Immature natural killer cell (primary cell): Measurements from ENCODE around the gene ADAMTSL1. TPM values are rescaled to one million over a fixed set of nuclear protein-coding genes. Genes with fewer than 3 reads are reported as not detected.

Source experiments
- DNase-seq, 3 donors: peaks; one replicate each; pipeline ENCODE4 v3.0.0; 2022; ENCODE audit warnings: mixed read lengths in 1 of 3
- H3K27ac Mint-ChIP-seq, 6 donors: one replicate each; pipeline ENCODE4 v1.8.0; 2020; ENCODE audit warnings: mixed read lengths in 6 of 6, mild to moderate bottlenecking in 5 of 6, inconsistent platforms in 4 of 6, moderate library complexity in 3 of 6
- H3K27me3 Mint-ChIP-seq, 3 donors: one replicate each; pipeline ENCODE4 v1.8.0; 2020 to 2021; ENCODE audit warnings: low read depth in 3 of 3, mild to moderate bottlenecking in 3 of 3, mixed read lengths in 3 of 3, moderate library complexity in 3 of 3, inconsistent platforms in 1 of 3
- H3K36me3 Mint-ChIP-seq, 3 donors: one replicate each; pipeline ENCODE4 v1.8.0; 2020; ENCODE audit warnings: mixed read lengths in 3 of 3, inconsistent platforms in 2 of 3, mild to moderate bottlenecking in 2 of 3
- H3K4me1 Mint-ChIP-seq, 2 donors: one replicate each; pipeline ENCODE4 v1.8.0; 2020; ENCODE audit warnings: inconsistent platforms in 2 of 2, mild to moderate bottlenecking in 2 of 2, mixed read lengths in 2 of 2, moderate library complexity in 1 of 2
- H3K4me3 Mint-ChIP-seq, 5 donors: one replicate each; pipeline ENCODE4 v1.8.0; 2020; ENCODE audit warnings: mild to moderate bottlenecking in 5 of 5, mixed read lengths in 5 of 5, inconsistent platforms in 3 of 5, moderate library complexity in 3 of 5
- H3K9me3 Mint-ChIP-seq, 6 donors: one replicate each; pipeline ENCODE4 v1.8.0; 2020; ENCODE audit warnings: mild to moderate bottlenecking in 6 of 6, mixed read lengths in 6 of 6, inconsistent platforms in 4 of 6, moderate library complexity in 3 of 6
- polyA plus RNA-seq, 3 donors: library from polyadenylated mRNA; unstranded; fragments of 300-500 nt; fragmentation: Illumina TruSeq; gene quantifications; one replicate each; pipeline ENCODE4 v1.2.3, GENCODE V29; 2021

The ADAMTSL1 gene
- polyA plus RNA-seq, 3 donors from 2014 or later = not detected

DNA sequence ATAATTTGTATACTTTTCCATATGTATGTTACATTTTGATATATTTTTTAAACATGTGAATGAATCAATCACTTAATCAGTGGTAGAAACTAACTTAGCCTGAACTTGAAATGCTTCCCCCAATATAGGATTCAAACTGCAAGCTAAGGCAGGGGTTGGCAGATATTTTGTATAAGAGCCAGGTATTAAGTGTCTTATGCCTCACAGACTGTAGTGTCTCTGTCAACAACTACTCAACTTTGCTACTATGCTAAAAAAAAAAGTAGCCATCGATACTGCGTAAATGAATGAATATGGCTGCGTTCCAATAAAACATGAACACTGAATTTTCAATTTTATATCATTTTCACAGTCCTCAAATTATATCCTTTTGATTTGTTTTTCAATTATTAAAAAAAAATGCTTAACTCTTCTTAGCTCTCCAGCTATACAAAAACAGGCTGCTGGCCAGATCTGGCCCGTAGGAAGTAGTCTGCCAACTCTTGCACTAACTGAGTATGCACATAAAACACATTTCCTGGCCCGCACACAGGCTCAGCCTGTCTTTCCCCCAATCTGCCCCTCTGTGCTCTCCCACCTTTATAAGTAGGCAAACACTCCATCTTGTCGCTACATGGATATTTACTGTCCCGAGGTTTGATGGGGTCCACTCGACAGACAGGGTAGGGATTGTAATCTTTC is 467.2 kb downstream of the ADAMTSL1 start:
- Mint-ChIP-seq H3K27ac (no peak overlapping the region), H3K4me1 (no peaks in the 10 kb centered on the region), H3K4me3 (no peak overlapping the region), H3K9me3 (no peaks in the 10 kb centered on the region), H3K36me3 (no peaks in the 10 kb centered on the region), H3K27me3 (peaks cover 0 to 8% (median 8%) of the 10 kb centered on the region in 3 donors)
- DNase-seq = no peak

DNA sequence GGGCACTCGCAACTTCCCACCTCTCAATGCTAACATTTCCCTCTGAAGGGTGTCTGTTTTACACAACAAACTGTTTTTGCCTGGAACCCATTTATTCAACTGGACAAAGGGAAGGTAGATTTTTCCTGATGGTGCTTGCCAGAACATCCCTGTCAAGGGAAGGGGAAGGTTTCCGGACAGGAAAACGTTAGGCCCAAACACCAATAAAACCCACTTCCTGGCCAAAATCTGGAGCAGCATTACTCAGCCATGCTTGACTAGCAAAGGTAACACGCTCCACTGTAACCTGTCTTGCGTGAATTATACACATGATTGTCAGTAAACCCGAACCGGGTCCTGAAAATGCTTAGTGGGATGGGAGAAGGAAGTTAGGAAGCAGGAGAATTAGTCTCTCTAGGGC is 468.8 kb downstream of the ADAMTSL1 start:
- peaks cover 3 to 9% (median 5%) of the 10 kb centered on the region in 3 donors for H3K27me3 Mint-ChIP-seq
- no peaks in the 10 kb centered on the region for H3K4me1 Mint-ChIP-seq
- no peak overlapping the region for H3K27ac Mint-ChIP-seq
- H3K36me3 Mint-ChIP-seq = no peaks in the 10 kb centered on the region
- no peaks in the 10 kb centered on the region for H3K9me3 Mint-ChIP-seq
- no peak overlapping the region for H3K4me3 Mint-ChIP-seq
- no peak for DNase-seq

DNA sequence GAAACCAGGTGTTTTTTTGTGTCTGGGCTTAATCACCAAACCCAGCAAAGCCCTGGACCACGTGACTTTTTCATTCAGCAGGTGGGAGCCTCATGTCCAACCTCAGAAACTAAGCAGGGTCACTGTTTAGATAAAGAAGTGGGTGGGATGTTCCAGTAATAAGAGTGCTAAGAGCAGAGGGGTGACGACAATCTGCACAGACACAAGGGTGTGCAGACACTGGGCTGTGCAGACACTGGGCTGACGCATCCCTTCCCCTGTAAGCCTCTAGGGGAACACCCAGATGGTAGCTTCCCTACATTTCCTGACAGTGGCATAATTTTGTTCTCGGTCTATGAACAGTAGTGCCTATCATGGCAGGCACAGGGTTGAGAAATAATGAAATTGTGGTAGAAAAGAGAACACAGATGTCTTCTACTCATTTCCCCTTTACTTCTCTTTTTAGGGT is 474.0 kb downstream of the ADAMTSL1 start:
- H3K36me3 Mint-ChIP-seq = no peaks in the 10 kb centered on the region
- H3K27me3 Mint-ChIP-seq = peaks cover 4 to 5% (median 5%) of the 10 kb centered on the region in 3 donors
- H3K27ac Mint-ChIP-seq = no peak overlapping the region
- H3K9me3 Mint-ChIP-seq = no peaks in the 10 kb centered on the region
- DNase-seq = no peak
- H3K4me1 Mint-ChIP-seq = no peaks in the 10 kb centered on the region
- H3K4me3 Mint-ChIP-seq = no peak overlapping the region

DNA sequence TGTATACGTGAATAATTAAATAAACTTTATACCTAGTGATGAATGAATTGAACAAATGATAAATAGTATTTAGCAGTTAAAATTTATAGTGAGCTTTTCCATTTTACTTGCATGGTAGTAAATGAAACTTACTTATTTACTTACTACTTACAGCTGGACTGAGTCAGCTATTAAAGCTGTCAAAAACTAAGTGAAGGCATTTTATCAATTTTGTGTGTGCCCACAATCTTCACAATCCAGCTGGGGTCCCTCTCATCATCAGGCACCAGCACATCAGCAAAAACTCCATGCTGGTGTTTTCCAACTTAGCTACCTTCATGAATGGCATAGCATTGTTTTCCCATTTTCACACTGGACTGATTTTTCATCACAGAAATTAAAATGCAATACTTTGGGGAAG is 478.0 kb downstream of the ADAMTSL1 start:
- Mint-ChIP-seq H3K27ac (no peak overlapping the region), H3K4me1 (no peaks in the 10 kb centered on the region), H3K4me3 (no peak overlapping the region), H3K27me3 (peaks cover 0 to 8% (median 7%) of the 10 kb centered on the region in 3 donors), H3K9me3 (no peaks in the 10 kb centered on the region), H3K36me3 (no peaks in the 10 kb centered on the region)
- DNase-seq = no peak

DNA sequence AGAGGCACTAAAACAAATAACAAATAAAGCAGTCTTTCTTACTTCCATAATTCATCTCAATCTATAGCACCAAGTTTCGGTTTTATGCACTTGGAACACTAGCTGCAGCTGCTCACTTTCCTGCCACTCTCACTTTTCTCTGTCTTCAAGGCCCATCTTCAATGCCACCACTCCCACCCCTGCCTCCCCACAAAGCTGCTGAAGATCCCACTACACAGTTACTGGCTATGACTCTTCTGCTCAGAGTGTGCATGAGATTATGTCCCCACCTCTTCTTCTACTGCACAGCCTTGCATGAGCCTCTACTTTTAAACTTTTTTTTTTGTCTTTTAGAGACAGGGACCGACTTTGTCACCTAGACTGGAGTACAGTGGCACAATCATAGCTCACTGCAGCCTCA is 481.7 kb downstream of the ADAMTSL1 start:
- Mint-ChIP-seq H3K4me1 (no peaks in the 10 kb centered on the region), H3K9me3 (peaks cover 0 to 2% (median 0%) of the 10 kb centered on the region in 6 donors), H3K27ac (no peak overlapping the region), H3K36me3 (no peaks in the 10 kb centered on the region), H3K27me3 (peaks cover 3 to 10% (median 4%) of the 10 kb centered on the region in 3 donors), H3K4me3 (no peak overlapping the region)
- no peak for DNase-seq
